HG03558 (cell line): ENCODE measurements around the gene CSNK1G1.
"Not testable (repeated sequence)": the region's sequence is repeated elsewhere in the genome, so short reads cannot be mapped to it uniquely, and the experiment has no call there.

ENCODE experiments used
- ATAC-seq: cut with Tn5 transposase; IDR thresholded peaks from one replicate; pipeline ENCODE4 v1.9.1; 2021; ENCODE audit warnings: moderate number of reproducible peaks; ENCODE audit not compliant: unreplicated experiment; ENCODE audit errors: extremely low read depth

Gene CSNK1G1

GRCh38 chr15:64310036-64310435 lies 45.9 kb downstream of the CSNK1G1 start:
- ATAC-seq: no peak

DNA sequence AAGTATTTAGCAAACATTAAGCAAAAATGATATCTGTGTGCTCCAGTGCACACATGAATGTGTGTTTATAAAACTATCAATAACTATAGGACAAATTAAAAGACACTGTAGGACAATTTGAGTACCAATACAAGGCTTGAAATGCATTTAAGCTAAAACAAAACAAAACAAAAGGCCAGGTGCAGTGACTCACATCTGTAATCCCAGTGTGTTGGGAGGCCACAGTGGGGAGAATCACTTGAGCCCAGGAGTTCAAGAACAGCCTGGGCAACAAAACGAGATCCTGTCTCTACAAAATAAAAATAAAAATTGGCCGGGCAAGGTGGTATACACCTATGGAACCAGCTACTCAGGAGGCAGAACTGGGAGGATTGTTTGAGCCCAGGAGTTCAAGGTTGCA lies 50.7 kb downstream of the CSNK1G1 start:
- ATAC-seq: no peak

DNA sequence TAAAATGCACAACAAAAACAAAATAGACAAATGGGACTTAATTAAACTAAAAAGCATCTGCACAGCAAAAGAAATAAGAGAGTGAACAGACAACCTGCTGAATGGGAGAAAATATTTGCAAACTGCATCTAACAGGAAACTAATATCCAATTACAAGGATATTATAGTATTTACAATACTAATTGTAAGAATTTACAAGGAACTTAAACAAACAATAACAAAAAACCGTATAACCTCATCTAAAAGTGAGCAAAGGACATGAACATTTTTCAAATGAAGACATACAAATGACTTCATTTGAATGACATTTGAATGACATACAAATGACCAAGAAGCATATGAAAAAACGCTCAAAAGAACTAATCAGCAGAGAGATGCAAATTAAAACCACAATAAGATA lies 66.4 kb downstream of the CSNK1G1 start:
- ATAC-seq: no peak

DNA sequence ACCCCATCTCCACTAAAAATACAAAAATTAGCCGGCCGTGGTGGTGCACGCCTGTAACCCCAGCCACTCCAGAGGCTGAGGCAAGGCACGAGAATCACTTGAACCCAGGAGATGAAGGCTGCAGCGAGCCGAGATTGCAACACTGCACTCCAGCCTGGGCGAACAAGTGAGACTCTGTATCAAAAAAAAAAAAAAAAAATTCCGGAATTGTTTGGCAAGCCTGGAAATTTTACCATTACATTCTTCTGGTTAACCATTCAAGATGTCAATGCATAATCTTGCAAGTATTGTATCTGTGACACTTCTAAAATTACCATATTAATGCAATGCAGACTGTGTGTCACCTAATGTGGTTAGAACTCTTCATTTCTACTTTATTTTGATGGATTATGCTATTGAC lies 67.0 kb downstream of the CSNK1G1 start:
- no peak for ATAC-seq

GRCh38 chr15:64288577-64288976 lies 67.4 kb downstream of the CSNK1G1 start:
- ATAC-seq: no peak

DNA sequence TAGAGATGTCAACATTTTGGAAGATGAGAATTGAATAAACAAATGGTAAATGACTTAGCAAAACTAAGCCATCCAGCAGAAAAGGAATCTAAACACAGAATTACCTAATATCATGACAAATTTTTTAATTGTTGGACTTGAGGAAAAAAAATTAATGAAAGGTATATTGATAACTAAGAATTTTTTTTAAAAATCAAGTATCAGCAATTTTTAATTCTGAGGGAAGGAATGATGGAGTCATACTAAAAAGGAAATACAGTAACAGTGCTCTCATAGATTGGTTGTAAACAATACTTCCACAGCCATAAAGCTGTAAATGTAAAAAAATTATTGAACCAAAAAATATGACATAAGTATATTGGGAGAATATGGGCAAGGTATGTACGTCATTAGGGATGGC lies 68.0 kb downstream of the CSNK1G1 start:
- no peak for ATAC-seq

GRCh38 chr15:64286473-64286872 lies 69.5 kb downstream of the CSNK1G1 start:
- ATAC-seq: no peak

DNA sequence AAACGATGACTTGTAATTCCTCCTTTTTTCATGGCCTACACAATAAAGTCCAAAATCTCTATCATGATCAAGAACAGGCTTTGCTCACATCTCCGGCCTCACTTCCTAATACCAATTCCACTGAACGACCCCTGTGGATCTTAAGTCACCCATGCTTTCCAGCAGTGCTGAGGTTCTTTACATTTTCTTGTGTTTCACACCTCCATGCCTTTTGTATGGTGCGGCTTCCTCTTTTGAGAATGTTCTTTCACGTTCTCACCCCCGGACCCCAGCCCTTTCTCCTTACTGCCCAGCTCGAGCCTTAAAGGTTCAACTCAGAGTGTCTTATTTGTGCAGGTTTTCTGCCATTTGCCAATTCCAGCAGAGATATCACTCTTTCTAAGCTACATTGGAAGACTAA lies 70.1 kb downstream of the CSNK1G1 start:
- no peak for ATAC-seq

- no peak for ATAC-seq
Observed at GRCh38 chr15:64285150-64285549, 70.8 kb downstream of the CSNK1G1 start.

GRCh38 chr15:64284042-64284441 lies 71.9 kb downstream of the CSNK1G1 start:
- ATAC-seq: no peak

GRCh38 chr15:64282701-64283100 lies 73.3 kb downstream of the CSNK1G1 start:
- no peak for ATAC-seq

GRCh38 chr15:64279131-64279530 lies 76.8 kb downstream of the CSNK1G1 start:
- no peak for ATAC-seq

GRCh38 chr15:64275934-64276333 lies 80.0 kb downstream of the CSNK1G1 start:
- ATAC-seq: no peak

- ATAC-seq: no peak
Observed at GRCh38 chr15:64274341-64274950, 81.5 kb downstream of the CSNK1G1 start.

DNA sequence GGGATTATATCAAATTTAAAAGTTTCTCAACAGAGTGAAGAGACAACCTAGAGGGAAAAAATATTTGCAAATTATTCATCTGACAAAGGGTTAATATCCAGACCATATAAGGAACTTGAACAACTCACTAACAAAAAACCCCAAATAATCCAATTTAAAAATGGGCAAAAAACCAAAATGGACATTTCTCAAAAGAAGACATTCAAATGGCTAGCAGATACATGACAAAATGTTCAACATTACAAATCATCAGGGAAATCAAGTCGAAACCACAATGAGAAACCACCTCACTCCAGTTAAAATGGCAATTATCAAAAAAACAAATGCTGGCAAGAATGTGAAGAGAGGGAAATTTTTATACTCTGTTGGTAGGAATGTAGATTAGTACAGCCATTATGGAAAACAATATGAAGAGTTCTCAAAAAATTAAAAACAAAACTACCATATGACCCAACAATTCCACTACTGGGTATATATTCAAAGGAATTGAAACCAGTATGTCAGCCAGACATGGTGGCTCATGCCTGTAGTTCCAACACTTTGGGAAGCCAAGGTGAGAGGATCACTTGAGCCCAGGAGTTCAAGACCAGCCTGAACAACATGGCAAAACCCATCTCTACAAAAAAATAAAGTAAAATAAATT lies 88.5 kb downstream of the CSNK1G1 start:
- no peak for ATAC-seq

DNA sequence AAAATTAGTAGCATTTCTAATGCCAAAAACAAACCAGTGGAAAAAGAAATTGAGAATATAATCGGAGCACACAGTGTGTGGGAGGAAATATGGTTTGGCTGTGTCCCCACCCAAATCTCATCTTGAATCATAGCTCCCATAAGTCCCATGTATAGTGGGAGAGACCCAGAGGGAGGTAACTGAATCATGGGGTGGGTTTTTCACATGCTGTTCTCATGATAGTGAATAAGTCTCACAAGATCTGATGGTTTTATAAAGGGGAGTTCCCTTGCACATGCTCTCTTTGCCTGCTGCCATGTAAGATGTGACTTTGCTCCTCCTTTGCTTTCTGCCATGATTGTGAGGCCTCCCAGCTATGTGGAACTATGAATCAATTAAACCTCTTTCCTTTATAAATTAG lies 90.8 kb downstream of the CSNK1G1 start:
- ATAC-seq: not testable (repeated sequence)

DNA sequence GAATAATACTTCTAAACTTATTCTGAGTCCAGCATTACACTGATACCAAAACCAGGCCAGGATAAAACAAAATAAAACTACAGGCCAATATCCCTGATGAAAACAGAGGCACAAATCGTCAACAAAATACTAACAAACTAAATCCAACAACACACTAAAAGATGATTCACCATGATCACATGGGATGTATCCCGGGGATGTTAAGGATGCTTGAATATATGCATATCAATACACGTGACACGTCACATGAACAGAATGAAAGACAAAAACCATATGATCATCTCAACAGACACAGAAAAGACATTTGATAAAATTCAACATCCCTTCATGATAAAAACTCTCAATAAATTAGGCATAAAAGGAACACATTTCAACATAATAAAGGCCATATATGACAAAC lies 91.5 kb downstream of the CSNK1G1 start:
- no peak for ATAC-seq

- no peak for ATAC-seq
Observed at GRCh38 chr15:64263567-64263966, 92.4 kb downstream of the CSNK1G1 start.

GRCh38 chr15:64256051-64256450 lies 99.9 kb downstream of the CSNK1G1 start:
- no peak for ATAC-seq

DNA sequence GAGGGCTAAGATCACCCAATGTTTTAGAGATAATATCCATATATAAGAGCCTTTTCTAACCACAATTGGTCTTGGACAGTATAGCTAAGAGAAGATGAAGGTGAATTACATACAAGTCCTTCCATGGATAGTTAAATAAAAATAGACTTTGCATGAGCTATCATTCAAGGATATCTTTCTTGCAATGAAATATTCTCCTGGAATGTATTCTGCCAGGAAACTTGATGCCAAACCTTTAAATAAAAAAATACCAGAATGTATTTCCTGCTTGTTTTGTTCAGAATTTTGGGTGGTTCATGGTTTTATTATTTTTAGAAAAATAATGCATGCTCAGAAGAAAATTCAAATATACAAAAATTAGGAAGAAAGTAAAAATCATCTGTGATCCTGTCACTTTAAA lies 104.3 kb downstream of the CSNK1G1 start:
- ATAC-seq: no peak

DNA sequence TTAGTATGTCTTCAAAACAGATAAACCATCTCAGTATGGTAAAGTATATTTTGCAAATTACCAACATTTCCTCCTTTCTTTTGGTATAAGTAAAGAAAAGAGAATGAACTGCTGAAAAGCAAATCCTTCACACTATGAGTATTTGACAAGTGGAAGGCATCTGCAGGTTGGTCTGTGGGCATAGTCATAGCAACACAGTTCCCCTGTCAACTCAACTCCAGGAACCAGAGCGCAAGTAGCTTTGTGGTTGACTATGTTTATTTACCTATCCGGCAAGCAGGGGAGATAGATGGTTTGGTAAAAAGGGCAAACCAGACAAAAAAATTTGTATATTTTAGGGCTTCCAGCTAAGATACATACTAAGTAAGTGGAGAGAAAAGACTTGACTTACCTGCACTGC lies 104.9 kb downstream of the CSNK1G1 start:
- ATAC-seq: no peak

DNA sequence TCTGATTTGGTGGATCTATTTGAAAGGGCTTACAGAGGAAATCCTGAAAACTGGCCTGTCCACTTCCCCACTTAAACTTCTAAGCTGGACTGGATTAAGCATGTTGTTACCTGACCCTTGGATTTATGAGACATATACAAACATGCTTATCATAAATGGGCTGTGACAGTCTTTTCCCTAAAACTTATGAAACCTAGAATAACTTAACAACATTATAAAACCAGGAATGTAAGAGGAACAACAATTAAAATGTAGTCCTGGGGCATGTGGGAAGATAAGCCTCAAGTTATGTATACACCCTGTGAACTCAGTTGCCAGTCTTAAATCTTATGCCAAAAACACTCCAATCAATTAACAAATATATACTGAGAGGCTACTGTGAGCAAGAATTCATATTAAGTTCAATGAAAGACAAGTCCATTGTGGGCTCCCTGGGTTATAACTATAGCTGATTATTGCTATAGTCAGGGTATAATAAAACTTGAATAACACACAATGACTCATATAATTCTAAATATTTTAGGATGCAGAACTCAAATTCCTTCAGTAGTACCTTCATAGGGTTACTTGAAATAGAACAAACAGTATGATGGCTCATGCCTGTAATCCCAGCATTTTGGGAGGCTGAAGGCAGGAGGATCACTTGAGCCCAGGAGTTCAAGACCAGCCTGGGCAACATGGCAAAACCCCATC lies 105.9 kb downstream of the CSNK1G1 start:
- ATAC-seq: no peak
